ENCODE data around the gene TXNRD2.

DNA sequence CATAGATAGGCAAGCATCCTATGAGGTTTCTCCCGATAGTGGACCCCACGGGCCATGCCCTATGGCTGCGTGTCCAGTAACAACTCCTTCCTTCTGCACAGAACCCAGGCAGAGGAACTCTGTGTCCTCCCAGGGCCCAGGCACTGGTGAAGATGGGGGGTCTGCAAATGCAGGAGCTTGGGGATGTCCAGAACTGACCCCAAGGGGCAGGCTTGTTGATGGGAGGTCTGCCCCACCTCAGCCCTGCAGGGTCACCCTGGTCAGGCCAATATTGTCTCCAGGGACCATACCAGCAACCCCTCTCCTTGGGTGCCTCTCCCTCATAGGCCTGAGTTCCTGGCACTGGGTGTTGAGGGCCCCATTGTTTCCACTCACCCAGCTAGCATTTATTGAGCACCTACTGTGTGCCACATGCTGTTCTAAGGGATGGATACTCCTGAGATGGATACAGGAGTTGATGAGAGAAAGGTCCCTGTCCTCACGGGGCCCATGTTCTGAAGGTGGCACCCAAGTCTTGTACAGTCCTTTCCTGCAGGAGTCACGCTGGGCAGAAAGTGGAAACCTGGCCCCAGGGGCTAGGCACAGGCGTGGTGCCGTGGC is 26.3 kb upstream of the TXNRD2 start:
- TF ChIP-seq, protein P1, sequence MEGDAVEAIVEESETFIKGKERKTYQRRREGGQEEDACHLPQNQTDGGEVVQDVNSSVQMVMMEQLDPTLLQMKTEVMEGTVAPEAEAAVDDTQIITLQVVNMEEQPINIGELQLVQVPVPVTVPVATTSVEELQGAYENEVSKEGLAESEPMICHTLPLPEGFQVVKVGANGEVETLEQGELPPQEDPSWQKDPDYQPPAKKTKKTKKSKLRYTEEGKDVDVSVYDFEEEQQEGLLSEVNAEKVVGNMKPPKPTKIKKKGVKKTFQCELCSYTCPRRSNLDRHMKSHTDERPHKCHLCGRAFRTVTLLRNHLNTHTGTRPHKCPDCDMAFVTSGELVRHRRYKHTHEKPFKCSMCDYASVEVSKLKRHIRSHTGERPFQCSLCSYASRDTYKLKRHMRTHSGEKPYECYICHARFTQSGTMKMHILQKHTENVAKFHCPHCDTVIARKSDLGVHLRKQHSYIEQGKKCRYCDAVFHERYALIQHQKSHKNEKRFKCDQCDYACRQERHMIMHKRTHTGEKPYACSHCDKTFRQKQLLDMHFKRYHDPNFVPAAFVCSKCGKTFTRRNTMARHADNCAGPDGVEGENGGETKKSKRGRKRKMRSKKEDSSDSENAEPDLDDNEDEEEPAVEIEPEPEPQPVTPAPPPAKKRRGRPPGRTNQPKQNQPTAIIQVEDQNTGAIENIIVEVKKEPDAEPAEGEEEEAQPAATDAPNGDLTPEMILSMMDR (IDR thresholded peaks at IDR 0.05), result no peak
- no peak for TF ChIP-seq POLR2A (IDR thresholded peaks at IDR 0.05)

Data from thyroid gland (tissue), 4 donors.